GM21717 (cell line): ENCODE measurements around the gene HAL.

Source experiments
- ATAC-seq: cut with Tn5 transposase; IDR thresholded peaks from one replicate; pipeline ENCODE4 v1.9.1; 2021; ENCODE audit warnings: mild to moderate bottlenecking, moderate library complexity; ENCODE audit not compliant: unreplicated experiment

HAL gene

GRCh38 chr12:95942524-95943329 is 53.4 kb downstream of the HAL start, which contains the start of gene CCDC38:
Gene CCDC38, minus strand, starts transcription at chr12:95942614. Its CDS starts 6,105 bp downstream, at chr12:95936509.
- ATAC-seq = peak; percentile 99

- no peak for ATAC-seq
These were observed 54.0 kb downstream of the HAL start for GRCh38 chr12:95942101-95942523.

GRCh38 chr12:95940514-95940913 is 55.6 kb downstream of the HAL start:
- no peak for ATAC-seq
